GM18519 (cell line): ENCODE measurements around the gene SPTSSB.

Experiments used
- ATAC-seq: cut with Tn5 transposase; IDR thresholded peaks from one replicate; pipeline ENCODE4 v1.9.1; 2021; ENCODE audit warnings: mild to moderate bottlenecking, moderate library complexity; ENCODE audit not compliant: unreplicated experiment, low FRiP score

SPTSSB gene

DNA sequence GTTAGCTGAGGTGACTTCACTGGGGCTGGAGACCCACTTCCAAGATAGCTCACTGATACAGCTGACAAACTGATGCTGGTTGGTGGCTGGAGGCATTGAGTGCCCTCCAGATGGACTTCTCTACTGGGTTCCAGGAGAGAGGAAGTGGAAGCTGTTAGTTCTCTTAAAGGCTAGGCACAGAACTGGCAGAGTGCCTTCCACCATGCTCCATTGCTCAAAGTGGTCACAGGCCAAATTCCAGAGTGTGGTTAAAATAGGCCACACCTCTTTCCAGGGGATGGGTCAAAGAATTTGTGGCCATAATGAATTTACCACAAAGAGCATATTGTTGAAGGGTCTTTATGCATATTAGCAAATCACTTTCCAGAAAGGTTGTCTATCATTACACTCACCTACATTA is 76.0 kb downstream of the SPTSSB start:
- ATAC-seq = no peak
